Mononuclear cell (primary cell): ENCODE measurements around the gene ISY1. TPM values are rescaled to one million over a fixed set of nuclear protein-coding genes. Genes with fewer than 3 reads are reported as not detected.
"Not testable (repeated sequence)": the region's sequence is repeated elsewhere in the genome, so short reads cannot be mapped to it uniquely, and the experiment has no call there.

Experiments used
- H3K27me3 ChIP-seq: 2 replicates; pipeline ENCODE4 v1.6.0; 2011; ENCODE audit warnings: low read length, control low read depth; ENCODE audit not compliant: insufficient read depth
- H3K4me1 ChIP-seq: 2 replicates; pipeline ENCODE4 v1.5.1; 2011; ENCODE audit warnings: mild to moderate bottlenecking, low read length, control low read depth; ENCODE audit not compliant: insufficient read depth
- H3K4me3 ChIP-seq: 2 replicates; pipeline ENCODE4 v1.5.1; 2011; ENCODE audit warnings: mild to moderate bottlenecking, low read length, moderate library complexity
- H3K9me3 ChIP-seq: 2 replicates; pipeline ENCODE4 v1.5.1; 2011; ENCODE audit warnings: low read depth, mild to moderate bottlenecking, control low read depth, low read length
- total RNA-seq: library from RNA; depleted of rRNA; stranded (reverse); fragments of >200 nt; gene quantifications from one replicate; pipeline ENCODE4 v1.2.3, GENCODE V29; 2012

Gene ISY1
- total RNA-seq, 1 donor, result 24.9 TPM

GRCh38 chr3:129095285-129095684, 65.6 kb downstream of the ISY1 start:
- H3K4me3 ChIP-seq, result no peak overlapping the region

GRCh38 chr3:129088312-129088711, 72.6 kb downstream of the ISY1 start:
- not testable (repeated sequence) for H3K27me3 ChIP-seq, H3K4me1 ChIP-seq, H3K9me3 ChIP-seq, H3K4me3 ChIP-seq

More at GRCh38 chr3:129095285-129095684, 65.6 kb downstream of the ISY1 start:
- Histone ChIP-seq H3K27me3 (no peaks in the 10 kb centered on the region), H3K4me1 (no peaks in the 10 kb centered on the region), H3K9me3 (no peaks in the 10 kb centered on the region)

GRCh38 chr3:129087904-129088303, 73.0 kb downstream of the ISY1 start:
- not testable (repeated sequence) for H3K4me1 ChIP-seq, H3K27me3 ChIP-seq, H3K9me3 ChIP-seq, H3K4me3 ChIP-seq

DNA sequence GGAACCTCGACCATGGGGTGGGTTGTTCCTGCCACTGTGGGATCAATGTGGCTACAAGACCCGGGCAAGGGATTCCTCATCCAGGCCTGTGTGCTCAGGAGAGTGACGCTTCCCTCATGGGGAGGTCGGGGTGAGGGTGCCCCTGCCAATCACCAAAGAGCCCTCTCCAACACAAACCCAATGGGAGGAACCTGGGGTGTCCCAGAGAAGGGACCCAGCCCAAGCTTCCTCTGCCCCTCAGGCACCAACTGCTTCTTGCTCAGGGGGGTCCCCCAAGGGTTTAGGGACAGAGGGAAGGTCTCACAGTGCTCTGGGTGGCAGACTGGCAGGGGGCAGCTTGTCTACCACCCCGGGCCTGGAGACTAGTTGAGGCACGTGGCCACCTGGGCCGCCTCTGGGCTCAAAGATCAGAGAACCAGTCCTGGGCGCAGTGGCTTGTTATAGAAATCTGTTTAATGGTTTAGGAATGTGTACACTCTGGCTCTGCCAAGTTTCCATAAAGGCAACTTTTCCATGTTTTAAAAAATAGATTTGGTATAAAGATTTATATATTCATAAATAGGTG, 73.6 kb downstream of the ISY1 start:
- Histone ChIP-seq H3K27me3 (no peaks in the 10 kb centered on the region), H3K9me3 (no peaks in the 10 kb centered on the region), H3K4me3 (no peak overlapping the region), H3K4me1 (no peaks in the 10 kb centered on the region)

- peaks cover 4% of the 10 kb centered on the region for H3K4me1 ChIP-seq
- H3K9me3 ChIP-seq, result no peaks in the 10 kb centered on the region
- no peaks in the 10 kb centered on the region for H3K27me3 ChIP-seq
- no peak overlapping the region for H3K4me3 ChIP-seq
Observed at GRCh38 chr3:129085818-129086217, 75.0 kb downstream of the ISY1 start.

- H3K4me3 ChIP-seq, result no peak overlapping the region
- H3K27me3 ChIP-seq, result no peaks in the 10 kb centered on the region
- H3K9me3 ChIP-seq, result no peaks in the 10 kb centered on the region
- H3K4me1 ChIP-seq, result peaks cover 4% of the 10 kb centered on the region
Observed at GRCh38 chr3:129085165-129085715, 75.6 kb downstream of the ISY1 start.

DNA sequence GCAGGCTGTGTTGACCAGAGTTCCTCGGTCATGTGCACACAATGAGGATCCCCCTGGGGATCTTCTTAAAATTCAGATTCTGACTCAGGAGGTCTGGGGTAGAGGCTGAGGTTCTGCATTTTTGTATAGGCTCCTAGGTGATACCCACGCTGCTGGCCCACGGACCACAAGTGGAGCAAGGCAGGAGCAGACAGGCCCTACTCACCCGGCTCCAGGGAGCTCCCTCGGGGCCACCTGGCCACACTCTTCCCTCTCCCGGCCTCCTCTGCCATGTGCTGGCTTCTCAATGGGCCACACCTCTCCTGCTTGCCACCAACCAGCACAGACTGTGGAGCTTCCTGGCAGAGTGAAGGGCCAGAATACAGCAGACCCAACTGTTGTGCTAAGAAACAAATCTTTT, 76.4 kb downstream of the ISY1 start:
- H3K9me3 ChIP-seq, result no peaks in the 10 kb centered on the region
- no peak overlapping the region for H3K4me3 ChIP-seq
- H3K27me3 ChIP-seq, result no peaks in the 10 kb centered on the region
- peaks cover 4% of the 10 kb centered on the region for H3K4me1 ChIP-seq

DNA sequence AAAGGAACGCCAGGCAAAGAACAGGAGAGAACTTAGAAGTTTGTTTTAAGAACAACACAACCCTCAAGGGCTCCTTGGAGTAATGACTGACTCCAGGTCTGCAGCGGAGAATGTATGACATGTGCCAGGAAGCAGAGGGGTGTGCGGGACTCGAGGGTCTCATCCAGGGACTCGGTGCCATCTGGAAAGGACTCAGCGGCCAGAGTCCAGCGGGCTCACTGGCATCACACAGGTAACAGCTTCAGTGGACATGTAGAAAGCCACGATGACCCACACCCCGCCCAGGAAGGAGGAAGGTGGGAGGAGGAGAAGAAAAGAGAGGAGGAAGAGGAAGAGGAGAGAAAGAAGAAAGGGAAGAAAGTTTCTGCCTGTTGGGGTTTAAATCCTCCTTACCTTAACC, 78.8 kb downstream of the ISY1 start:
- Histone ChIP-seq H3K27me3 (no peaks in the 10 kb centered on the region), H3K9me3 (no peaks in the 10 kb centered on the region), H3K4me3 (no peak overlapping the region), H3K4me1 (peaks cover 4% of the 10 kb centered on the region)

- Histone ChIP-seq H3K4me1 (peaks cover 4% of the 10 kb centered on the region), H3K4me3 (no peak overlapping the region), H3K27me3 (no peaks in the 10 kb centered on the region)
Observed at GRCh38 chr3:129081503-129081902, 79.4 kb downstream of the ISY1 start.

GRCh38 chr3:129078510-129078909, 82.4 kb downstream of the ISY1 start:
- Histone ChIP-seq H3K9me3 (no peaks in the 10 kb centered on the region), H3K4me1 (peaks cover 4% of the 10 kb centered on the region), H3K4me3 (no peak overlapping the region)

More at GRCh38 chr3:129081503-129081902, 79.4 kb downstream of the ISY1 start:
- no peaks in the 10 kb centered on the region for H3K9me3 ChIP-seq

More at GRCh38 chr3:129078510-129078909, 82.4 kb downstream of the ISY1 start:
- no peaks in the 10 kb centered on the region for H3K27me3 ChIP-seq

Other genes with a start within 250 kb of the ISY1 start
- gene CFAP92, start 167.0 kb downstream of the ISY1 start, total RNA-seq, result 0.63 TPM
- 0.10 TPM for gene EFCC1, start 159.8 kb downstream of the ISY1 start, total RNA-seq
- gene GP9, start 100.3 kb downstream of the ISY1 start, total RNA-seq, result 28.1 TPM
- 28.1 TPM for gene RAB43, start 39.3 kb downstream of the ISY1 start, total RNA-seq
- gene CNBP, start 22.8 kb upstream of the ISY1 start, total RNA-seq, result 353 TPM
- gene COPG1, start 88.5 kb upstream of the ISY1 start, total RNA-seq, result 61.7 TPM
- gene HMCES, start 117.8 kb upstream of the ISY1 start, total RNA-seq, result 37.9 TPM